GM18499 (cell line): ENCODE data around the gene SETD4.
A peak's percentile ranks its signal among the peaks of the same experiment; 100 is the strongest.
"Not testable (repeated sequence)": the region's sequence is repeated elsewhere in the genome, so short reads cannot be mapped to it uniquely, and the experiment has no call there.

Experiments used
- ATAC-seq: cut with Tn5 transposase; IDR thresholded peaks from one replicate; pipeline ENCODE4 v1.9.1; 2021; ENCODE audit warnings: moderate number of reproducible peaks; ENCODE audit not compliant: insufficient read depth, unreplicated experiment

The SETD4 gene

GRCh38 chr21:36079671-36080070 is 19.3 kb upstream of the SETD4 start:
- no peak for ATAC-seq

- ATAC-seq: no peak
These were observed 18.8 kb upstream of the SETD4 start for GRCh38 chr21:36079010-36079649.

GRCh38 chr21:36077758-36078157 is 17.4 kb upstream of the SETD4 start:
- ATAC-seq: no peak

- ATAC-seq: no peak
These were observed 16.7 kb upstream of the SETD4 start for GRCh38 chr21:36076878-36077655.

GRCh38 chr21:36075953-36076352 is 15.6 kb upstream of the SETD4 start:
- ATAC-seq: no peak

GRCh38 chr21:36075171-36075570 is 14.8 kb upstream of the SETD4 start:
- no peak for ATAC-seq

GRCh38 chr21:36073911-36074310 is 13.6 kb upstream of the SETD4 start:
- not testable (repeated sequence) for ATAC-seq

GRCh38 chr21:36073181-36073580 is 12.9 kb upstream of the SETD4 start:
- no peak for ATAC-seq

- no peak for ATAC-seq
These were observed 12.3 kb upstream of the SETD4 start for GRCh38 chr21:36072453-36073162.

- no peak for ATAC-seq
These were observed 10.7 kb upstream of the SETD4 start for GRCh38 chr21:36070999-36071398.

- peak; percentile 82 for ATAC-seq
These were observed 9.6 kb upstream of the SETD4 start, which contains the start of gene CBR1 for GRCh38 chr21:36069713-36070583. TSS of gene CBR1 (plus strand) at chr21:36070024. CDS start at chr21:36070116, 92 bp downstream.

- ATAC-seq: no peak
These were observed 8.5 kb upstream of the SETD4 start for GRCh38 chr21:36068748-36069398.

GRCh38 chr21:36065497-36066036 is 5.2 kb upstream of the SETD4 start:
- no peak for ATAC-seq

GRCh38 chr21:36064085-36064460 is 3.7 kb upstream of the SETD4 start:
- no peak for ATAC-seq

GRCh38 chr21:36063375-36064084 is 3.2 kb upstream of the SETD4 start:
- ATAC-seq: no peak

GRCh38 chr21:36061445-36061844 is 1.1 kb upstream of the SETD4 start:
- ATAC-seq: no peak

GRCh38 chr21:36059823-36060158 is 535 bp downstream of the SETD4 start:
- ATAC-seq: peak; percentile 14

GRCh38 chr21:36055551-36055950 is 4.8 kb downstream of the SETD4 start:
- no peak for ATAC-seq

- ATAC-seq: no peak
These were observed 6.6 kb downstream of the SETD4 start for GRCh38 chr21:36053715-36054062.
